HepG2 (cell line): ENCODE measurements around the gene DPH5. TPM values are rescaled to one million over a fixed set of nuclear protein-coding genes. Genes with fewer than 3 reads are reported as not detected.
"Not testable (repeated sequence)": the region's sequence is repeated elsewhere in the genome, so short reads cannot be mapped to it uniquely, and the experiment has no call there.

Source experiments
- DRAP1 ChIP-seq: IDR thresholded peaks from 2 replicates; pipeline ENCODE4 v1.6.1; 2016; ENCODE audit warnings: missing genetic modification reagents, missing compliant biosample characterization
- FOXK1 ChIP-seq: sonication (generic); formaldehyde crosslinking; IDR thresholded peaks from 2 replicates; pipeline ENCODE4 v1.4.0; 2020; ENCODE audit warnings: low read depth, missing genetic modification reagents, borderline replicate concordance
- FOXP1 ChIP-seq, 2 experiments: fragments of 450-650 bp in 1 of 2; IDR thresholded peaks; 2 replicates each; pipeline ENCODE4 v1.6.1; 2017 to 2018; ENCODE audit warnings: antibody characterized with exemption in 1 of 2
- KDM5B ChIP-seq: sonication (generic); formaldehyde crosslinking; IDR thresholded peaks from 2 replicates; pipeline ENCODE4 v1.4.0; 2020; ENCODE audit warnings: missing genetic modification reagents, mild to moderate bottlenecking, borderline replicate concordance
- KMT2A ChIP-seq: sonication (generic); formaldehyde crosslinking; IDR thresholded peaks from 2 replicates; pipeline ENCODE4 v1.4.0; 2020; ENCODE audit warnings: missing genetic modification reagents
- PATZ1 ChIP-seq: sonication (generic); formaldehyde crosslinking; IDR thresholded peaks from 2 replicates; pipeline ENCODE4 v1.4.0; 2020; ENCODE audit warnings: missing genetic modification reagents
- SAP130 ChIP-seq: IDR thresholded peaks from 2 replicates; pipeline ENCODE4 v1.6.1; 2016; ENCODE audit warnings: low read depth
- TCF12 ChIP-seq, 2 experiments: fragments of 450-650 bp in 1 of 2; sonication (generic) in 1 of 2; formaldehyde crosslinking in 1 of 2; IDR thresholded peaks; 2 replicates each; pipeline versions ENCODE4 v1.6.1 to v1.8.0; 2017 to 2022; ENCODE audit warnings: antibody characterized with exemption in 1 of 2, mild to moderate bottlenecking in 1 of 2, missing genetic modification reagents in 1 of 2, moderate library complexity in 1 of 2
- THAP11 ChIP-seq: IDR thresholded peaks from 2 replicates; pipeline ENCODE4 v1.6.1; 2016; ENCODE audit warnings: missing biosample characterization, missing genetic modification reagents
- ZFP91 ChIP-seq: sonication (generic); formaldehyde crosslinking; IDR thresholded peaks from 2 replicates; pipeline ENCODE4 v1.9.0; 2022; ENCODE audit warnings: missing genetic modification reagents, mild to moderate bottlenecking, borderline replicate concordance
- ZMYM4 ChIP-seq: sonication (generic); formaldehyde crosslinking; IDR thresholded peaks from 2 replicates; pipeline ENCODE4 v1.8.1; 2023; ENCODE audit warnings: mild to moderate bottlenecking, missing genetic modification reagents
- ZNF12 ChIP-seq: sonication (generic); formaldehyde crosslinking; IDR thresholded peaks from 2 replicates; pipeline ENCODE4 v1.5.0; 2020; ENCODE audit warnings: missing genetic modification reagents
- ZNF276 ChIP-seq: sonication (generic); formaldehyde crosslinking; IDR thresholded peaks from 2 replicates; pipeline ENCODE4 v1.4.0; 2020; ENCODE audit warnings: mild to moderate bottlenecking, low read depth, missing genetic modification reagents
- ZNF281 ChIP-seq: sonication (generic); formaldehyde crosslinking; IDR thresholded peaks from 2 replicates; pipeline ENCODE4 v1.4.0; 2020; ENCODE audit warnings: missing genetic modification reagents, borderline replicate concordance
- ZNF350 ChIP-seq: sonication (generic); formaldehyde crosslinking; IDR thresholded peaks from 2 replicates; pipeline ENCODE4 v1.4.0; 2020; ENCODE audit warnings: mild to moderate bottlenecking, low read depth, missing genetic modification reagents, borderline replicate concordance
- ZNF556 ChIP-seq: sonication (generic); formaldehyde crosslinking; IDR thresholded peaks from 2 replicates; pipeline ENCODE4 v1.4.0; 2020; ENCODE audit warnings: mild to moderate bottlenecking, missing genetic modification reagents, borderline replicate concordance
- ZNF614 ChIP-seq: IDR thresholded peaks from 2 replicates; pipeline ENCODE4 v1.6.1; 2018; ENCODE audit warnings: missing biosample characterization, missing genetic modification reagents, inconsistent platforms, borderline replicate concordance
- ZNF788 ChIP-seq: sonication (generic); formaldehyde crosslinking; IDR thresholded peaks from 2 replicates; pipeline ENCODE4 v1.5.0; 2020; ENCODE audit warnings: mild to moderate bottlenecking, missing genetic modification reagents, borderline replicate concordance
- polyA plus RNA-seq, 8 experiments: library from polyadenylated mRNA; depleted of rRNA in 3 of 8; stranded (reverse) in 7 of 8; unstranded in 1 of 8; fragments of >200 nt; fragmentation: Illumina TruSeq in 4 of 8; extraction: Trizol in 4 of 8; gene quantifications; 2 replicates each; pipeline versions ENCODE4 v1.2.1 to v1.2.3, GENCODE V29; 2011 to 2016; ENCODE audit warnings: low read depth in 4 of 8, missing spikeins in 1 of 8, mixed read lengths in 1 of 8; ENCODE audit not compliant: insufficient read depth in 1 of 8
- total RNA-seq, 5 experiments: library from RNA; depleted of rRNA; stranded (reverse); fragments of >200 nt; fragmentation: Illumina TruSeq; extraction: Trizol; gene quantifications; 2 replicates each; pipeline ENCODE4 v1.2.3, GENCODE V29; 2016; ENCODE audit warnings: low read depth in 1 of 5

The DPH5 gene
- total and polyA plus RNA-seq, 2 of the 13 experiments (the other 11 are each of a cell fraction or from before 2014, with no cell fraction given): 53.2 to 79.6 TPM

GRCh38 chr1:100949515-100950158 is 75.9 kb downstream of the DPH5 start (continued):
- TF ChIP-seq ZNF350 (CRISPR knock-in tag) (peak; percentile 62; the same call in 1 of the 2 replicates), KMT2A (CRISPR knock-in tag) (0 out of 2 replicates have a peak, but pooled peaks have one; percentile 45), THAP11 (CRISPR knock-in tag) (0 out of 2 replicates have a peak, but pooled peaks have one; percentile 27), ZMYM4 (CRISPR knock-in tag) (peak; percentile 75; the same call in 1 of the 2 replicates), ZNF614 (CRISPR knock-in tag) (peak; percentile 66; the same call in 1 of the 2 replicates), KDM5B (CRISPR knock-in tag) (peak; percentile 64; the same call in 1 of the 2 replicates), FOXP1 (CRISPR knock-in tag; IDR thresholded peaks at IDR 0.05) (peak; percentile 85), TCF12 (CRISPR knock-in tag; IDR thresholded peaks at IDR 0.05) (0 out of 2 replicates have a peak, but pooled peaks have one; percentile 53), ZNF276 (CRISPR knock-in tag) (0 out of 2 replicates have a peak, but pooled peaks have one; percentile 50), ZNF12 (CRISPR knock-in tag) (peak; percentile 53; the same call in 1 of the 2 replicates), ZFP91 (CRISPR knock-in tag) (peak; percentile 34; the same call in 1 of the 2 replicates), SAP130 (CRISPR knock-in tag) (peak; percentile 62), FOXK1 (peak; percentile 68; the same call in 1 of the 2 replicates), ZNF788 (CRISPR knock-in tag) (peak; percentile 39; the same call in 1 of the 2 replicates), DRAP1 (CRISPR knock-in tag) (peak; percentile 17; the same call in 1 of the 2 replicates), PATZ1 (CRISPR knock-in tag) (peak; percentile 75), ZNF556 (peak; percentile 83), ZNF281 (CRISPR knock-in tag) (peak; percentile 98)
- TF ChIP-seq FOXP1, TCF12 (IDR thresholded peaks at IDR 0.05): not testable (repeated sequence)
